Fibroblast of villous mesenchyme (primary cell): ENCODE measurements around the gene LIN9. TPM values are rescaled to one million over a fixed set of nuclear protein-coding genes. Genes with fewer than 3 reads are reported as not detected.

Experiments
- DNase-seq: peaks from one replicate; pipeline ENCODE4 v3.0.0-alpha.2; 2010; ENCODE audit warnings: low read depth
- H3K4me3 ChIP-seq: 2 replicates; pipeline ENCODE4 v1.5.1; 2011; ENCODE audit warnings: low read depth, mild to moderate bottlenecking, low read length
- total RNA-seq: library from RNA; depleted of rRNA; stranded (reverse); fragments of >200 nt; gene quantifications from 2 replicates; pipeline ENCODE4 v1.2.3, GENCODE V29; 2012
- TF ChIP-seq, protein P1 (sequence below): IDR thresholded peaks from 2 replicates; pipeline ENCODE4 v1.5.1; 2012; ENCODE audit warnings: low read depth, mild to moderate bottlenecking, low read length; ENCODE audit not compliant: insufficient read depth

LIN9 gene
- total RNA-seq, 1 donor, result 5.6 TPM

DNA sequence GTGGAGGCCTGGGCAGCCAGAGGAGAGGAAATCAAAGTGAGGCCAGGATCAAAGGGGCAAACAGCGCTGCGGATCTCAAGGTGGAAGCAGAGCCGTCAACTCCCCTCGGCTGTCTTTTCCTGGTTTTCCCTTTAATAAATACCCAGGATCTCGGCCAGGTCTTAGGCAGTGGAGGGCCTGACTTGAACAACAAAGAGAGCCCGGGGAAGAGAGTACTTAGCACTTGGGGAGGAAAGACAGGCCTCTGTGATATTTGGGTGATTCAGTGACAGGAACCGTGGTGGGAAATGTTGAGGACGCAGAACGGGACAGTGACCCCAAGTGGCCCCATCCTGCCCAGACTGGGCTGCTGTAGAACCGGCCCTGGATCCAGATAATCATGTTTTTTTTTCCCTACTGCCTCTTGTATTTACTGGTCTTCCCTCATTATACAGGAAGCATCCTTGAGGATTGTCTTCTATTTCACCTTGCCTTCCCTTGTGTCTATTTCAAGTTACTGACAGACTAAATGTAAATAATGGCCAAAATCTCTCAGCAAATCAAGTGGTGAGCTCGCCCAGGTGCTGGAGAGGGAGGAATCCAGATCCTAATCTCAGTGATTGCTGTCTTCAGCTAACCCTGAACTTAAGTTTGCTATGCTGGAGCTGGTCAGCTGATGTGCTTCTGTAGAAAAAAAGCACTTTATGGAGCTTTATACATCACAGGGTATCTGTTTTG lies 88.3 kb downstream of the LIN9 start:
- no peak overlapping the region for H3K4me3 ChIP-seq
- DNase-seq, result no peak
- TF ChIP-seq, protein P1, sequence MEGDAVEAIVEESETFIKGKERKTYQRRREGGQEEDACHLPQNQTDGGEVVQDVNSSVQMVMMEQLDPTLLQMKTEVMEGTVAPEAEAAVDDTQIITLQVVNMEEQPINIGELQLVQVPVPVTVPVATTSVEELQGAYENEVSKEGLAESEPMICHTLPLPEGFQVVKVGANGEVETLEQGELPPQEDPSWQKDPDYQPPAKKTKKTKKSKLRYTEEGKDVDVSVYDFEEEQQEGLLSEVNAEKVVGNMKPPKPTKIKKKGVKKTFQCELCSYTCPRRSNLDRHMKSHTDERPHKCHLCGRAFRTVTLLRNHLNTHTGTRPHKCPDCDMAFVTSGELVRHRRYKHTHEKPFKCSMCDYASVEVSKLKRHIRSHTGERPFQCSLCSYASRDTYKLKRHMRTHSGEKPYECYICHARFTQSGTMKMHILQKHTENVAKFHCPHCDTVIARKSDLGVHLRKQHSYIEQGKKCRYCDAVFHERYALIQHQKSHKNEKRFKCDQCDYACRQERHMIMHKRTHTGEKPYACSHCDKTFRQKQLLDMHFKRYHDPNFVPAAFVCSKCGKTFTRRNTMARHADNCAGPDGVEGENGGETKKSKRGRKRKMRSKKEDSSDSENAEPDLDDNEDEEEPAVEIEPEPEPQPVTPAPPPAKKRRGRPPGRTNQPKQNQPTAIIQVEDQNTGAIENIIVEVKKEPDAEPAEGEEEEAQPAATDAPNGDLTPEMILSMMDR, result no peak

DNA sequence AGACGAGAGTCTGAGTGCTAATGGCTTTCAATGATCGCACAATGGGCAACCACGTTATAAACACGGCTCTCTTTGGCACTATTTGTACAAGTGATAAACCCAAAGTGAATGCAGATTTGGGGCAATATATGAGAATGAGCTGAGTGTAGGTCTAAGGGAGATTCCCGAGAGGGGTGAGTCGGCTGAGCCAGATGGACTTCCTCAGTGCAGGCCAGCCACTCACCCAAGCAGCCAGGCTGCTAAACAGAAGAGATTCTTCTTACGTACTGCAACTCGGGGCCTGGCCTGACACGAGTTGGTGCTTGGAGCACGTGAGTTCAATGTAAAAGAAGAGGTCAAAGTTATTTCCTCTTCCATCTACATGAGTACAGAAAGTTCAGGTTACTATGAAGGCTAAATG lies 91.7 kb downstream of the LIN9 start:
- H3K4me3 ChIP-seq, result no peak overlapping the region
- TF ChIP-seq, protein P1, result no peak
- DNase-seq, result peak; percentile 8

DNA sequence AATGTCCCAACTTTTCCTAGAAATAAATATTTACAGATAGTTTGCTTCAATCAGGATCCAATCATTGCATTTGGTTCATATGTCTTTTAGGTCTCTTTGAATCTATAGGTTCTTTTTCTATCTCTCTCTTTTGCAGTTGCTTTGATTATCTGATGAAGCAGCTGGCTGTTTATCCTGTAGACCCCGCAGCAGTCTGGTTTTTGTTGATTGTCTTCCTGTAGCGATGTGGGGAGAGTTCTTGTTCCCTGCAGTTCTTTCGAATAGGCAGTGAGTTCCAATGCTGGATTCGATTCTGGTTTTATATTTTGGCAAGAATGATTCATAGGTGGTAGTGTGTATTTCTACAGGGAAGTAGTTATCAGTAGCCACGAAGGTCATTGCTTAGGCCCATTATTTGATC lies 92.9 kb downstream of the LIN9 start:
- DNase-seq, result no peak
- H3K4me3 ChIP-seq, result no peak overlapping the region

DNA sequence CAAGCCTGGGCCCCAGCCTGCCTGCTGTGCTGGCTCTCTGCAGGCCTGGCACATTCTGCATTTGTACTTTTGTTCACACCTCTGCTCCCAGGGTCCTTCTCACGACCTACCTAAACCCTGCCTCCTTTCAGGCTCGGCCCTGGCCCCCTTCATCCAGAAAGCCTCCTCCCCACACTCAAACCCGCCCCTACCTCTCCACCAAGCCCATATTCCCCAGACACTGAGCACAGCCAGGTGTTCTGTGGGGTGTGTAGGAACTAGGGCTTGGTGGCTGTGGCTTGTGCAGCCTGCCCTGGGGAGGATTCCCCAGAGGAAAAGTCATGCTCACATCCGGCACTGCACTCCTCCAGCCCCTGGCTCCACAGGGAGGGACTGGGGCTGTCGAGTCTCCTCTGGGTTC lies 93.7 kb downstream of the LIN9 start:
- no peak overlapping the region for H3K4me3 ChIP-seq
- DNase-seq, result no peak
- TF ChIP-seq, protein P1, result no peak

More for the DNA sequence above, 92.9 kb downstream of the LIN9 start:
- TF ChIP-seq, protein P1, result no peak

DNA sequence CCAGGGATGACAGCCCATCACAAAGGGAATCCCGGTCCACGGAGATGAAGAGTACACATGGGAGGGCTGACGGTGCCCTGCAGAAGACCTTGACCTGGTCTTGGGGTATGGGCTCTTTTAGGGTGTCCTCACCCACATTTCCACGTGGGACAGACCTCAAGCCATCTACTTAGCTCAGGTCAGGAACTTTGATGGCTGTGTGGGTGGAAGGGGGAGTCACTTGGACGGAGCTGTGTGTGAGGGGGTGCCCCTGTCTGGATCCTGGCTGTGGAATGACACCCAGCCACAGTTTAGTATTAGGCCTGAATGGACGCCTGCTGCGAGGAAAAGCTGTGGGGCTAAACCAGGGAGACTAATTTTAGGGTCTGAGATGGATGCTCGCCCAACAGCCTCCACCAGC lies 96.4 kb downstream of the LIN9 start:
- no peak for DNase-seq
- H3K4me3 ChIP-seq, result no peak overlapping the region
- TF ChIP-seq, protein P1, result no peak

DNA sequence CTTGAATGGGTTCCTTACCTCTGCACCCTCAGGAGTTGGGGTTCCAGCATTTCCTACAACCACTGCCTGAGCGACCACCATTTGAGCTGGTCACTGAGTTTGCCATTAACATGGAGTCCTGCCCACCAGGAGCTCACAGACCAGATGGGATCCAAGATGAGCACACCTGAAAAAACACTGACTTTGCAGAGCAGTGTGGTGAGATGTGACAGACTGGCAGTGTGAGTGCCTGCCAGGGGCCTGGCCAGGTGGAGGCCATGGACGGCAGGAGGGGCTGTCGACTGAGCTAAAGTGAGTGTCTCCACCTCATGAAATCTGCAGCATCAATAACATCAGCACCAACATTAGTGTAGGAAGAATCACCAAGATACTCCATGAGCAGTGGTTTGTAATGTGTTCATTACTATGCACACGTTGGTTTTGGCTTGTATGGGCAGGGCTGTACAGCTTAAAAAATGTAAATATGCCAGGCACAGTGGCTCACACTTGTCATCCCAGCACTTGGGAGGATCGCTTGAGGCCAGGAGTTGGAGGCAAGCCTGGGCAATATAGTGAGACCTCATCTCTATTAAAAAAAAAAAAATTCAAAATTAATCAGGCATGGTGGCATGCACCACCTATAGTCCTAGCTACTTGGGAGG lies 97.7 kb downstream of the LIN9 start:
- no peak overlapping the region for H3K4me3 ChIP-seq
- TF ChIP-seq, protein P1, result no peak
- DNase-seq, result no peak
